Measurements from ENCODE around the gene PWWP2A.

GRCh38 chr5:160082614-160083500, 36.4 kb downstream of the PWWP2A start:
- no peak for TF ChIP-seq CTCF (IDR thresholded peaks at IDR 0.05; ENCODE audit: low read length)
- TF ChIP-seq EZH2phosphoT487 (IDR thresholded peaks at IDR 0.05; ENCODE audit: low read length), result no peak
- no peak for TF ChIP-seq EZH2 (optimal IDR thresholded peaks at IDR 0.05; ENCODE audit: low read depth, low read length)

All from MM.1S (cell line).